ENCODE results near the gene IFFO2. TPM values are rescaled to one million over a fixed set of nuclear protein-coding genes. Genes with fewer than 3 reads are reported as not detected.
A peak's percentile ranks its signal among the peaks of the same experiment; 100 is the strongest.

Gene IFFO2
- total and polyA plus RNA-seq, 2 of the 8 experiments (the other 6 are each of a cell fraction or from before 2014, with no cell fraction given) = 6.6 to 10.4 TPM

DNA sequence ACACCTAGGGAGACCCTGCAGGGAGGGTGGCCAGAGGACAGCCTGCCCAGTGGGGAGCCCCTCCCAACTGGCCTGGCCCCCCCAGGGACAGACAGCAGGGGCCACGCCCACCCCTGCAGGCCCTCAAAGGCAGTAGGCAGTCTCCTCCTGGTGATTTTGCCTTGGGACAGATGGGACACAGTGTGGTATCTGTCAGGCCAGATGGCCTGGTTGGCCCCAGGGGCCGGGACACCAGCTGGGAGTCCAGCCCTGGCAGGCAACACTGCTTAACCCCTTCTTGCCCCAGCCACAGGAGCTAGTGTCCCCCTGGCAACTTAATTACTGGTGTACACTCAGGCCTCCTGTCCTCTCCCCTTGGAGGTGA is 17.8 kb downstream of the IFFO2 start:
- H3K27me3 ChIP-seq (replicated peaks in 1 of 4; ENCODE audit: control insufficient read depth in 3 of 4, extremely low read depth in 1 of 4, insufficient read depth in 3 of 4, low read length in 3 of 4) = no peaks in the 10 kb centered on the region
- no peak overlapping the region for H4K91ac ChIP-seq (replicated peaks; ENCODE audit: insufficient read length, low read length)
- no peaks in the 10 kb centered on the region for H3K9me3 ChIP-seq (ENCODE audit: insufficient read depth in 2 of 2, low read depth in 1 of 2, low read length in 1 of 2)
- H4K5ac ChIP-seq (ENCODE audit: insufficient read length, low read depth, low read length) = no peak overlapping the region
- H2BK15ac ChIP-seq (ENCODE audit: low read length) = 0 out of 2 replicates have a peak overlapping the region, but pooled peaks have one; percentile 72
- TF ChIP-seq BACH1 (IDR thresholded peaks at IDR 0.05; ENCODE audit: low read length) (no peak), YY1 (IDR thresholded peaks at IDR 0.05; ENCODE audit: low read depth, low read length) (no peak), CBX5 (IDR thresholded peaks at IDR 0.05; ENCODE audit: low read depth, low read length) (no peak), NRF1 (IDR thresholded peaks at IDR 0.05; ENCODE audit: low read depth, low read length) (no peak), BCL11A (IDR thresholded peaks at IDR 0.05; ENCODE audit: low read depth in 2 of 2, low read length in 2 of 2) (no peak), HDAC6 (IDR thresholded peaks at IDR 0.05; ENCODE audit: low read depth, low read length) (no peak), NANOG (IDR thresholded peaks at IDR 0.05; ENCODE audit: insufficient read depth, low read depth, low read length, poor library complexity, severe bottlenecking) (no peak), KDM1A (IDR thresholded peaks at IDR 0.05; ENCODE audit: borderline replicate concordance, low read length) (no peak), RNF2 (IDR thresholded peaks at IDR 0.05; ENCODE audit: borderline replicate concordance, low read depth, low read length, missing control alignments, poor library complexity, severe bottlenecking) (no peak), FOSL1 (IDR thresholded peaks at IDR 0.05; ENCODE audit: insufficient read depth, low read depth, low read length) (no peak), POLR2A (IDR thresholded peaks at IDR 0.05; ENCODE audit: control extremely low read depth in 1 of 2, low read depth in 2 of 2, low read length in 2 of 2) (no peak), CBX8 (IDR thresholded peaks at IDR 0.05; ENCODE audit: borderline replicate concordance, low read depth, low read length) (no peak)
- no peak overlapping the region for H3K4me2 ChIP-seq (ENCODE audit: insufficient read depth in 1 of 2, low read depth in 2 of 2, low read length in 2 of 2)
- H2BK120ac ChIP-seq (replicated peaks; ENCODE audit: low read depth, low read length) = no peak overlapping the region
- FAIRE-seq (no peak), DNase-seq (ENCODE audit: low read depth in 1 of 2, low spot score in 2 of 2) (no peak)
- H3K4me3 ChIP-seq (ENCODE audit: extremely low read depth in 1 of 4, insufficient read depth in 2 of 4, low read depth in 3 of 4, low read length in 4 of 4) = no peak overlapping the region
- H3K4ac ChIP-seq (replicated peaks; ENCODE audit: insufficient read length, low read depth, low read length) = no peak overlapping the region
- H3K36me3 ChIP-seq (ENCODE audit: control insufficient read depth in 2 of 4, insufficient read depth in 4 of 4, low read length in 3 of 4) = no peaks in the 10 kb centered on the region
- no peaks in the 10 kb centered on the region for H3K23me2 ChIP-seq (ENCODE audit: low read depth, low read length)
- 0 out of 2 replicates have a peak overlapping the region, but pooled peaks have one; percentile 39 for H2BK12ac ChIP-seq (ENCODE audit: low read depth, low read length)
- 87% methylated on average over 2 of the region's 2 CpGs; no CpG with 5 or more reads in 1 of the 2 experiments for WGBS, 2 experiments (ENCODE audit: extremely low coverage in 1 of 2, insufficient coverage in 1 of 2, insufficient read length in 1 of 2, insufficient replicate concordance in 2 of 2, low coverage in 1 of 2, low lambda C conversion rate in 2 of 2, missing lambda C conversion rate in 1 of 2)
- H2BK5ac ChIP-seq (ENCODE audit: low read depth, low read length) = 0 out of 2 replicates have a peak overlapping the region, but pooled peaks have one; percentile 39
- peak overlapping the region; percentile 75; the same call in 1 of the 2 replicates for H2AK5ac ChIP-seq (ENCODE audit: low read depth, low read length)
- no peak overlapping the region for H2BK20ac ChIP-seq (ENCODE audit: low read length)
- no peak overlapping the region for H3K56ac ChIP-seq (replicated peaks; ENCODE audit: insufficient read length, low read depth, low read length)
- POLR2A ChIA-PET (ENCODE audit: partially characterized antibody) = interaction anchor here (0.9 to 1.1 kb wide), 3 partner anchors 12 to 43 kb away, joined by 3 to 4 read pairs (median 3); no protein-coding TSS in a partner anchor
- no peak overlapping the region for H4K8ac ChIP-seq (ENCODE audit: extremely low read depth, insufficient read depth, low read length)
- H3K14ac ChIP-seq (ENCODE audit: insufficient read length) = no peak overlapping the region
- H3K18ac ChIP-seq (ENCODE audit: extremely low read depth, low read length) = 0 out of 2 replicates have a peak overlapping the region, but pooled peaks have one; percentile 38
- no peak overlapping the region for H3K27ac ChIP-seq (ENCODE audit: low read depth, low read length)
- no peak overlapping the region for H3K23ac ChIP-seq (ENCODE audit: insufficient read length)
- H3K79me1 ChIP-seq (ENCODE audit: low read depth, low read length) = peaks cover 5% of the 10 kb centered on the region; the same call in 1 of the 2 replicates
- CTCF ChIA-PET (ENCODE audit: partially characterized antibody) = interaction anchor here (1.2 to 12.8 kb wide), 6 partner anchors 11 to 34 kb away, joined by 3 to 105 read pairs (median 4); no protein-coding TSS in a partner anchor
- H3K9ac ChIP-seq (replicated peaks in 1 of 4; ENCODE audit: extremely low read depth in 1 of 4, low read depth in 3 of 4, low read length in 3 of 4) = no peak overlapping the region
- H4K20me1 ChIP-seq (replicated peaks in 1 of 2; ENCODE audit: control insufficient read depth in 1 of 2, insufficient read depth in 2 of 2, low read length in 2 of 2) = peaks cover 0 to 2% of the 10 kb centered on the region in 2 experiments
- no peak overlapping the region for H2AFZ ChIP-seq (ENCODE audit: low read length)
- no peaks in the 10 kb centered on the region; a peak in 1 of 4 replicates for H3K79me2 ChIP-seq (ENCODE audit: control insufficient read depth in 1 of 2, insufficient read depth in 2 of 2, low read length in 2 of 2)
- H3K4me1 ChIP-seq (replicated peaks in 1 of 4; ENCODE audit: control insufficient read depth in 3 of 4, insufficient read depth in 4 of 4, low read length in 3 of 4) = peaks cover 4 to 36% (median 25%) of the 10 kb centered on the region in 4 experiments
